Measurements from ENCODE around the gene NR5A1.

NR5A1 gene

DNA sequence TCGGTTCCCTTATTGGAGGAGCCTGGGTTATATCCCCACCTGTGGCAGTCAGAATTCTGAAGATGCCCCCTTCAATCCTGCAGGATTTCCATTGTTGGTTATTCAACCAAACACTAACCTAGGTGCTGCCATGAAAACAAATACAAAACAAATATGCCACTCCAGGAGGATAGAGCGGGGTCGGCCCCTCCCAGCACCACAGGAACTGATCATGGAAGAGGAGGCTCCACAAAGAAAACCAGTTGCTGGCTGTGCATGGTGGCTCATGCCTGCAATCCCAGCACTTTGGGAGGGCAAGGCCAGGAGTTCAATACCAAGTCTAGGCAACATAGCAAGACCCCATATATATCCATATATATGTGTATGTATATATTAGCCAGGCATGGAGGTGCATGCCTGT, 70.1 kb downstream of the NR5A1 start:
- DNase-seq = no peak

DNA sequence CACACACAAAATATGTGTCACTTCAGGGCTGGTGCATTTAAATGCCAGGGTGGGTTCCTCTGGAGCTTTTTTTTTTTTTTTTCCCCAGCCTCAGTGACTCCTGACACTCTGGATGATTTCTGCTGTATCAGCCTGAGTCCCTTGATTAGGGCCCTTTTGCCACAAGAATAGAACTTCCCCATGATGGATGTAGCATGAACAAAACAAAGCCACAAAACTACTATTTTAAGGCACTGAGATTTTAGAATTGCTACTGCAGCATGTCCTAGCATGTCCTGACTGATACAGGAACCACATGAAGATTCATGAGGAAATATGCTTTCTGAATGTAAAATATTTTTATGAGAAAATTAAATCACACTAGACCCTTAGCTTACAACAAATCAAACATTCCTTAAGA, 70.9 kb downstream of the NR5A1 start:
- DNase-seq = no peak
